Keratinocyte (primary cell): ENCODE data around the gene RASSF7.

Experiments used
- CTCF ChIP-seq, 3 experiments: IDR thresholded peaks in 1 of 3; conservative IDR thresholded peaks in 1 of 3; optimal IDR thresholded peaks in 1 of 3; 2 replicates in 2 of 3; 3 replicates in 1 of 3; pipeline versions ENCODE3 to v1.5.1; 2011; ENCODE audit warnings: low read length in 3 of 3, mild to moderate bottlenecking in 3 of 3, moderate library complexity in 2 of 3, control low read depth in 1 of 3, inconsistent platforms in 1 of 3; ENCODE audit not compliant: insufficient read depth in 2 of 3; ENCODE audit errors: extremely low read depth in 1 of 3
- EZH2 ChIP-seq: IDR thresholded peaks from one replicate; pipeline ENCODE4 v1.6.1; 2012; ENCODE audit warnings: inconsistent platforms, mild to moderate bottlenecking, low read length, moderate library complexity

- TF ChIP-seq CTCF (optimal IDR thresholded peaks at IDR 0.05 in 1 of 3, IDR thresholded peaks at IDR 0.05 in 1 of 3, conservative IDR thresholded peaks at IDR 0.05 in 1 of 3; ENCODE audit: extremely low read depth in 1 of 3, insufficient read depth in 2 of 3, low read length in 3 of 3) (no peak), EZH2 (no peak)
Measured at GRCh38 chr11:581752-582151, 21.0 kb downstream of the RASSF7 start.
